PC-3 (cell line): Measurements from ENCODE around the gene NBPF9.
"Not testable (repeated sequence)": the region's sequence is repeated elsewhere in the genome, so short reads cannot be mapped to it uniquely, and the experiment has no call there.

Source experiments
- CTCF ChIP-seq: fragments of 300-600 bp; sonication (generic); conservative IDR thresholded peaks from 2 replicates; pipeline ENCODE4 v1.5.1; 2017; ENCODE audit warnings: antibody characterized with exemption, low read depth, mild to moderate bottlenecking, low read length
- EZH2 ChIP-seq: fragments of 300-600 bp; sonication (generic); IDR thresholded peaks from one replicate; pipeline ENCODE4 v1.6.1; 2017; ENCODE audit warnings: antibody characterized with exemption, mild to moderate bottlenecking, low read length; ENCODE audit not compliant: unreplicated experiment
- EZH2phosphoT487 ChIP-seq: fragments of 300-600 bp; sonication (generic); IDR thresholded peaks from 2 replicates; pipeline ENCODE4 v1.6.1; 2018; ENCODE audit warnings: mild to moderate bottlenecking, antibody characterized with exemption, low read length, borderline replicate concordance

GRCh38 chr1:149110343-149110742 lies 7.0 kb upstream of the NBPF9 start:
- not testable (repeated sequence) for TF ChIP-seq CTCF, EZH2, EZH2phosphoT487
